Body of pancreas (tissue), 4 donors: ENCODE results near the gene TAS2R16.

Source experiments
- POLR2A ChIP-seq, 3 donors: fragments of 450-650 bp; IDR thresholded peaks; one replicate each; pipeline ENCODE4 v1.6.1; 2016; ENCODE audit warnings: antibody characterized with exemption in 3 of 3, mild to moderate bottlenecking in 2 of 3
- TF ChIP-seq, protein P1 (sequence below), 7 experiments: fragments of 450-650 bp in 4 of 7; fragments of 200-600 bp in 3 of 7; sonication (generic) in 3 of 7; IDR thresholded peaks; one replicate each; pipeline ENCODE4 v1.5.1; 2016 to 2019; ENCODE audit warnings: antibody characterized with exemption in 7 of 7

DNA sequence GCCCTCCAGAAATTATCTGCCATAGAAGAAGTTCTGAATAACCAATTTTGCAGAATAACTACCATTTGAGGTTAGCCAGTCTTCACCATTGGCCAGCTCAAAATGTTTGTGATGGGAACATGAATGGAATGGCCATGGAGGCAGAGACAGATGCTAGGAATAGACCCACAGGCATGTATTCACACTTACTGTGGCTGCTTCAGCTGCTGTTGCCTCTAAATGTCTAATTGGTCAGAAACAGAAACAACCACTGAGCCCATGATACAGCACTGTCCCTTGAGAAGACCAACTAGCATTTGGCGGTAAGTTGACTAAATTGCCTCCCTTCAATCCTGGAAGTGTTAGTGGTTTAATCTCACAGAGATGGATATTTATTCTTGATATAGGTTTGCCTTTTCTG is 38.6 kb upstream of the TAS2R16 start:
- TF ChIP-seq, protein P1, sequence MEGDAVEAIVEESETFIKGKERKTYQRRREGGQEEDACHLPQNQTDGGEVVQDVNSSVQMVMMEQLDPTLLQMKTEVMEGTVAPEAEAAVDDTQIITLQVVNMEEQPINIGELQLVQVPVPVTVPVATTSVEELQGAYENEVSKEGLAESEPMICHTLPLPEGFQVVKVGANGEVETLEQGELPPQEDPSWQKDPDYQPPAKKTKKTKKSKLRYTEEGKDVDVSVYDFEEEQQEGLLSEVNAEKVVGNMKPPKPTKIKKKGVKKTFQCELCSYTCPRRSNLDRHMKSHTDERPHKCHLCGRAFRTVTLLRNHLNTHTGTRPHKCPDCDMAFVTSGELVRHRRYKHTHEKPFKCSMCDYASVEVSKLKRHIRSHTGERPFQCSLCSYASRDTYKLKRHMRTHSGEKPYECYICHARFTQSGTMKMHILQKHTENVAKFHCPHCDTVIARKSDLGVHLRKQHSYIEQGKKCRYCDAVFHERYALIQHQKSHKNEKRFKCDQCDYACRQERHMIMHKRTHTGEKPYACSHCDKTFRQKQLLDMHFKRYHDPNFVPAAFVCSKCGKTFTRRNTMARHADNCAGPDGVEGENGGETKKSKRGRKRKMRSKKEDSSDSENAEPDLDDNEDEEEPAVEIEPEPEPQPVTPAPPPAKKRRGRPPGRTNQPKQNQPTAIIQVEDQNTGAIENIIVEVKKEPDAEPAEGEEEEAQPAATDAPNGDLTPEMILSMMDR (IDR thresholded peaks at IDR 0.05) = no peak
- TF ChIP-seq POLR2A (IDR thresholded peaks at IDR 0.05) = no peak
